Chondrocyte (in vitro differentiated cells): ENCODE results near the gene TFEB. TPM values are rescaled to one million over a fixed set of nuclear protein-coding genes. Genes with fewer than 3 reads are reported as not detected.
A peak's percentile ranks its signal among the peaks of the same experiment; 100 is the strongest.
"Not testable (repeated sequence)": the region's sequence is repeated elsewhere in the genome, so short reads cannot be mapped to it uniquely, and the experiment has no call there.

Experiments used
- DNase-seq: peaks from one replicate; pipeline ENCODE4 v3.0.0; 2021; ENCODE audit warnings: mixed read lengths, low spot score
- H3K27ac Mint-ChIP-seq: one replicate; pipeline ENCODE4 v1.8.0; 2021; ENCODE audit warnings: mild to moderate bottlenecking, moderate library complexity, mixed read lengths; ENCODE audit not compliant: unreplicated experiment
- H3K27me3 Mint-ChIP-seq: 2 replicates; pipeline ENCODE4 v1.8.0; 2021; ENCODE audit warnings: low read depth, mixed read lengths
- H3K36me3 Mint-ChIP-seq: 2 replicates; pipeline ENCODE4 v1.8.0; 2021; ENCODE audit warnings: low read depth, mixed read lengths
- H3K4me1 Mint-ChIP-seq: 2 replicates; pipeline ENCODE4 v1.8.0; 2021; ENCODE audit warnings: low read depth, mild to moderate bottlenecking, mixed read lengths
- H3K4me3 Mint-ChIP-seq: one replicate; pipeline ENCODE4 v1.8.0; 2021; ENCODE audit warnings: mild to moderate bottlenecking, moderate library complexity, mixed read lengths; ENCODE audit not compliant: unreplicated experiment
- H3K9me3 Mint-ChIP-seq: 2 replicates; pipeline ENCODE4 v1.8.0; 2021; ENCODE audit warnings: low read depth, mixed read lengths
- total RNA-seq: library from RNA; stranded (reverse); gene quantifications from 3 replicates; pipeline ENCODE4 v1.2.1, GENCODE V29; 2021
- TF ChIP-seq, protein P1 (sequence below): fragments of 200-600 bp; sonication (generic); IDR thresholded peaks from 2 replicates; pipeline ENCODE4 v1.5.0; 2021; ENCODE audit warnings: antibody characterized with exemption, mild to moderate bottlenecking, moderate library complexity

Gene TFEB
- total RNA-seq, 1 donor from 2014 or later: 11.6 TPM

GRCh38 chr6:41770381-41771057, 35.1 kb upstream of the TFEB start:
- no peak overlapping the region for H3K27ac Mint-ChIP-seq
- no peaks in the 10 kb centered on the region for H3K9me3 Mint-ChIP-seq
- H3K27me3 Mint-ChIP-seq: no peaks in the 10 kb centered on the region
- peak; percentile 85 for DNase-seq
- peaks cover 15% of the 10 kb centered on the region for H3K4me1 Mint-ChIP-seq
- no peak overlapping the region for H3K4me3 Mint-ChIP-seq
- peaks cover 24% of the 10 kb centered on the region for H3K36me3 Mint-ChIP-seq
- TF ChIP-seq, protein P1, sequence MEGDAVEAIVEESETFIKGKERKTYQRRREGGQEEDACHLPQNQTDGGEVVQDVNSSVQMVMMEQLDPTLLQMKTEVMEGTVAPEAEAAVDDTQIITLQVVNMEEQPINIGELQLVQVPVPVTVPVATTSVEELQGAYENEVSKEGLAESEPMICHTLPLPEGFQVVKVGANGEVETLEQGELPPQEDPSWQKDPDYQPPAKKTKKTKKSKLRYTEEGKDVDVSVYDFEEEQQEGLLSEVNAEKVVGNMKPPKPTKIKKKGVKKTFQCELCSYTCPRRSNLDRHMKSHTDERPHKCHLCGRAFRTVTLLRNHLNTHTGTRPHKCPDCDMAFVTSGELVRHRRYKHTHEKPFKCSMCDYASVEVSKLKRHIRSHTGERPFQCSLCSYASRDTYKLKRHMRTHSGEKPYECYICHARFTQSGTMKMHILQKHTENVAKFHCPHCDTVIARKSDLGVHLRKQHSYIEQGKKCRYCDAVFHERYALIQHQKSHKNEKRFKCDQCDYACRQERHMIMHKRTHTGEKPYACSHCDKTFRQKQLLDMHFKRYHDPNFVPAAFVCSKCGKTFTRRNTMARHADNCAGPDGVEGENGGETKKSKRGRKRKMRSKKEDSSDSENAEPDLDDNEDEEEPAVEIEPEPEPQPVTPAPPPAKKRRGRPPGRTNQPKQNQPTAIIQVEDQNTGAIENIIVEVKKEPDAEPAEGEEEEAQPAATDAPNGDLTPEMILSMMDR: no peak

DNA sequence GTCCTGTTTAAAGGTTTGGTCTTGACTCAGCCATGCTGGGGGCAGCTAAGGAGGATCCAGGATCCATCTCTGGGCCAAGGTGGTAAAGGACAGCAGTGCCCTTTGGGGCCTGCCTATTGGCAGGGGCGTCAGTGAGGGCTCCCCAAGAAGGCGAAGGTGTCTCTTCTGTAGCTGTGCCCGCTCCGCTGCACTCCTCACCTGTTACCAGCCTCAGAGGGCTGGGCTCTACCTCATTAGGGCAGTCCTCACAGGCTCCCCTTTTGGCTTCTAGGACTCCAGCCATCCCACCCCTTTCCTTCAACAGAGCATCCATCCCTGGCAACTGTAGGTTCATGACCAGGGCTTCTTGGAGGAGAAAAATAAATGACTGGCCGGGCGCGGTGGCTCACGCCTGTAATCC, 34.0 kb upstream of the TFEB start:
- Mint-ChIP-seq H3K27me3 (no peaks in the 10 kb centered on the region), H3K27ac (no peak overlapping the region), H3K9me3 (no peaks in the 10 kb centered on the region)

DNA sequence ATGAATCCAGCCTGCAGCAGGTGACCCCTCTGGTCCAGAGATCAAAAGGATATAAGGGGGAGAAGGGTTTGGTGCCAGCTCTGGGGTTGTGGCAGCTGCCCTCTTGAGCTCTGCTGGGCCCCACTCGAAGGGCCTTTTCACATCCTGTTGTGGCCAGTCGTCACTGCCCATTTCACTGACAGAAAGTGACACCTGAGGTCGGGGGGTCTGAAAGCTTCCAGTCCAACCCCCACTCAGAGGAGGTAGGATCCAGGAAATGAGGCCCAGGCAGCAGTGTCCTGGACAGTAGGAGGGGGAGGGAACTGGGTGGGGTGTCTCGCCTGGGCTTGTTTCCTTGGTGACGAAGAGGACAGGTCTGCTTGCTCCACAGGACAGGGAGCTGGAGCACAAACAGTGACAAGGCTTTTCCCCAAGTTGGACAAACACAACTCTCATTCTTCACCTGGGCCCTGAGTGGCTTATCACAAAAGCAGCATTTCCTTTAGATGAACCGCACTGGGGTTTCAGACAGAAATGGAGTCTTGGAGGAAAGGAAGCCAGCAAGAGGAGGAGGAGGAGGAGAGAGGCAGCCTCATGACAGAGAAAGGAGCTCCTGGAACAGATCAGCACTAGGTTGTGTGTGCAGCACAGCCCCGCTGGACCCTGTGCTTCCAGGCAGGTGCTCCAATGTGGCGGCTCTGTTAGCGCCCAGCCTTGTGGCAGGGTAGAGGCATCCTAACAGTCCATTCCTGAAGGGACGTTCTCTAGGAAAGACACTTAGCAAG, 33.3 kb upstream of the TFEB start:
- Mint-ChIP-seq H3K27ac (no peak overlapping the region), H3K27me3 (no peaks in the 10 kb centered on the region), H3K36me3 (peaks cover 18% of the 10 kb centered on the region), H3K4me3 (no peak overlapping the region), H3K9me3 (no peaks in the 10 kb centered on the region), H3K4me1 (peaks cover 15% of the 10 kb centered on the region)
- peak; percentile 39 for DNase-seq
- TF ChIP-seq, protein P1: no peak

More for the DNA sequence above, 34.0 kb upstream of the TFEB start:
- peak; percentile 66 for DNase-seq
- Mint-ChIP-seq H3K4me1 (peaks cover 15% of the 10 kb centered on the region), H3K36me3 (peaks cover 21% of the 10 kb centered on the region), H3K4me3 (no peak overlapping the region)
- TF ChIP-seq, protein P1: no peak

DNA sequence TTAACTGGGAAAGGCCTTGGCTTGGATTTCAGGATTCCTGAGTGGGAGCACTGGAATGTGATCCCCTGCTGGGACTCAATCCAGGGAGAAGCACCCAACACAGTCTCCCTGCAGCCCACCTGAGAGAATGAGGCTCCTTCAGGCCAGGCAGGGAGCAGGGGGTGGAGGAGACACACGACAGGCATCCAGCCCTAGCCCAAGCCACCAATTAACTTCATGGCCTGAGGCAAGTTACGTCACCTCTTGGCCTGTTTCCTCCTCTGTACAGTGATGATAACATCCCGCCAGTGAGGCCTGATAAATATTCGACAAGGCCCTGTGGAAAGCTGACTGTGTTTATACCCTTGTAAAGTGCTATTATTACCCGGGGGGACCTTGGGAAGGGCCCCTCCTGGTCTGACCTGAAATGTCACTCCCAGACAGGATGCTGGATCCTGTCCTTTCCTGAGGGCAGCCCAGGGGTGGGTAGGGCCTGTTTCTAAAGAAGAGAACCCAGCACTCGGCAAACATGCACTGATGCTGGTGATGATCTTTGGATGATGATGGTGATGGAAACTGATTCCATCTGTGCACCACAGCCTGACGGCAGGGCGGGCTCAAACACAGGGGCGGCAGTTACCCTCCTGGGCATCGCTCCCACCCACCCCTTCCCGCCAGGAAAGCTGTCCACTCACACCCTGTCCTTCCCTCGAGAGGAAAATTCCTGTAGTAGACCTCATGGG, 31.9 kb upstream of the TFEB start:
- Mint-ChIP-seq H3K36me3 (peaks cover 13% of the 10 kb centered on the region), H3K9me3 (no peaks in the 10 kb centered on the region), H3K4me1 (peaks cover 15% of the 10 kb centered on the region), H3K4me3 (no peak overlapping the region), H3K27ac (no peak overlapping the region), H3K27me3 (peaks cover 2% of the 10 kb centered on the region)
- TF ChIP-seq, protein P1: no peak
- DNase-seq: peak; percentile 28

- not testable (repeated sequence) for H3K36me3 Mint-ChIP-seq, H3K9me3 Mint-ChIP-seq, H3K4me3 Mint-ChIP-seq, H3K27ac Mint-ChIP-seq, DNase-seq, H3K27me3 Mint-ChIP-seq
- H3K4me1 Mint-ChIP-seq: peaks cover 15% of the 10 kb centered on the region
Measured at GRCh38 chr6:41766043-41766664, 30.7 kb upstream of the TFEB start.
